ENCODE results near the gene DCTN1.
"Not testable (repeated sequence)": the region's sequence is repeated elsewhere in the genome, so short reads cannot be mapped to it uniquely, and the experiment has no call there.

Gene DCTN1

DNA sequence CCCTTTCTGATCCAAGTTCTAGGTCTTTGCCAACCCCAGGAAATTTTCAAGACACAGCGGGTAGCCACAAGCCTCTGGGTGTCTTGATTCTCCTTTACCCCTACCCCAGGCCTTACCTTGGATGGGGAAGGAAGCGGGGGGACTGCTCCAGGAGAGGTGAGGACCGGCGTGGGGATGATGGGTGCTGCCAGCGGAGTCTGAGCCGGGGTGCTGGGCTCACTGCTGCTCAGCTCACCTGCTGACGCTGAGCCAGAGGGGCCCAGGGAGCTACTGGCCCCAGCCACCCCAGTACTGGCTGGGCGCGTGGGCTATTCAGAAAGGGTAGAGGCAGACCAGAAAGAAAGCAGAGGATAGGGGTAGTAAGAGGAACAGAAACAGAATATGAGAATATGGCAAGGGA lies 8.7 kb downstream of the DCTN1 start:
- DNase-seq (ENCODE audit: low read depth in 2 of 2) = no peak

DNA sequence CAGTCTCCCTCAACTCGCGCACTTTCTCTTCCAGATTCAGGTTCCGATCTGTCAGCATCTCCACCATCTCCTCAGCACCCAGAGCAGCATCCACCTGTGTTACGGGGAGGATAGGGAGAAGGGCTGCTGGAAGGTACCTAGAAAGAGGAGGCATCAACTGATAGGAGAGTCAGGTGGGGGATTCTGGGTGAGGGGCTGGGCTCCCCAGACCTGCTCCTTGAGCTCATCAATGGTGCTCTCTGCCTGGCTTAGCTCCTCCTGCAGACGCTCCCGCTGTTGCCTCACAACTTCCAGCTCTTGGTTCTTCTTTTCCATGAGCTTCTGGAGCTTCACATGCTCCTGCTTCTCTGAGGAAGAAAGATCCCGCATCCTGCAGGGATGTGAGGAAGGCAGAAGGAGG lies 10.1 kb downstream of the DCTN1 start:
- no peak for DNase-seq (ENCODE audit: low read depth in 2 of 2)

DNA sequence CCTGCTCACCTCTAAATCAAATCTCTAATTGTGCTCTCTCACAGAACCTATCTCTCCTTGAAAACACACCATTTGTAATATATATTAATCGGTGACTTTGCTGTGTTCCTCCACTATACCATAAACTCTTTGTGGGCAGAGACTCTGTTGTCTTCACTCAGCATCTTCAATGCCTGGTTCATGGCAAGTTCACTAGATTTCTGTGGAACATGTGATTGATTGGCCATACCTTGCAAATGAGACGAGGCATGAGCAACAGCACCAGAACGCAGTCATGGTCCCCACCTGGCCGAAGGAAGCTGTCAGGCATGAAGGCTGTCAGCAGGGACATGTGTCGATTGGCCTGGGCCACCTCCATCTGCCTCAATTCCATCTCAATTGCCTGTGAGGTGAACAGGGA lies 11.6 kb downstream of the DCTN1 start:
- DNase-seq (ENCODE audit: low read depth in 2 of 2) = no peak

DNA sequence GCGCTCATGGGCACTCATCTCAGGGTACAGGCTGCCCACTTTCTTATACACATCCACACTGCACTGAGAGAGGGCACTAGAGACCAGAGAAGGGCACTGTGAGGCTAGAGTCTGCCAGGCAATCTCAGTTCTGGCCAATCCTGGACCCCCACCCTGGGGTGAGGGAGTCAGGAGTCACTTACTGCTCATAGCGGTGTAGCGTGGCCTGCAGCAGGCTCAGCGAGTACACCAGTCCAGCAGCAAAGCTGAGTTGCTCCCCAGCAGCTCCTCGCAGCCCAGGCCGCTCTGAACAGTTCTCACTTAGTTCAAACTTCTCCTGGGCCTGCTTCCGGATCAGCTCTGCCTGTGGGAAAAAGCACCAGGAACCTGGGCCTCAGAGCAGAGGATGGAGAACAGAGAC lies 12.3 kb downstream of the DCTN1 start:
- no peak for DNase-seq (ENCODE audit: low read depth in 2 of 2)

GRCh38 chr2:74366036-74366435 lies 14.1 kb downstream of the DCTN1 start:
- no peak for DNase-seq (ENCODE audit: low read depth in 2 of 2)

DNA sequence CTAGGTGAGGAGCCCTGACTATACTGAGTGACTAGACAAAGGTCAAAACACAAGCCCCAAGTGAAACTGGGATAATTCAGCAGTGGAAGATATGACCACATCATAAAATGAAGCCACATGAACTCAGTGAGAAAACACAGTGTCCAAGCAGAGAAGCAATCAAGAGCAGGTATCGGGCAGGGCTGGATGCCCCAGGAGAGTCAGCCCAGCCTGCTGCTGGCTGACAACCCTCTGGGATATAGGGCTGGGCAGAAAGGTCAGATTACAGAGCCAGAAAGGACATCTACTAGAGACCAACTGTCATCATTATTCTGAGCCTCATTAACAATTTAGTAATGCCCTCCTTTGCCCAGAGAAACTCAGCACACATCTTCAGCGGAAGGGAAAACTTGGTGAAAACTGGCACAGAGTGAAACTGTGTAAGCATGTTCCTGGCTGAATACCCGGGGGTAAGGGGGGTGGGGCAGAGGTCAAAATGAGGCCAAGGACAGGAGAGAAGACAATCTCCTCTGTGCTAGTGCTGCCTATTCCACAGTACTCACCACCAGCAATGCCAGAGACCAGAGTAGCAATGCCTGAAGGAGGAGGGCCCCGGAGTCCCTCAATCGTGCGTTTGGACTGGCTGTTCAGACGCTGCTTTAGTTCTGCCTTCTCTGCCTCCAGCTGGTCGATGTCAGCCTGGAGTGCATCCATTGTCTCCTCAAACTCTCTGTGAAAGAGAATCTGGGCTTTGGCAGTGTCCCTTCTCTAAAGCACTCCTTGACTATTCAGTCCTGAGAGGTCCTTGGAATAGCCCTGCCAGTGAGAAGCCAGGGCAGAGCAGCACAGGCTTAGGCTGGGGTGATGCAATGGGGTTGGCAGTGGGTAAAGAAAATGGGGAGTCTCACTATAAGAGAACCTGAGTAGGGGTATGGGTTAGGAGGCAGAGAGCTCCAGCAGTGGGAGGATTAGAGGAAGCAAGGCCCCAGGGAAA lies 15.3 kb downstream of the DCTN1 start:
- DNase-seq (ENCODE audit: low read depth in 2 of 2) = no peak

DNA sequence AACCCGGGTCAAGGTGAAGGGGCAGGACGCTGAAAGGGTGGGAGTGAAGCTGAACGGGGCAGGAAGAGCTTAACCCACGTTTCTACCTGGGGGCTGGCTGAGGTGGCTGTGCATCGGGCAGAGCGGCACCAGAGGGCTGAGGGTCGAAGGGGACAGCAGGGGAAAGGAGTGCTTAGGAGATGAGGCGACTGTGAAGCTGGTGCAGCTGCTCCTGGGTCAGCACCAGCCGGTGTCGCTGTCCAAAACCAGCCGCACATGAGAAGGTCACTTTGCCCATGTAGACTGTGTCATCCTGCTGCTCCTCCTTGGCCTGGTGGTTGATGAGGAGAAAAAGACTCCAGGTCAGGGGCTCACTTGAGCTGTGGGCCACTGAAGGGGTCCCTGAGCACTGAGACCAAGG lies 18.8 kb downstream of the DCTN1 start:
- DNase-seq (ENCODE audit: low read depth in 2 of 2) = no peak

GRCh38 chr2:74357627-74358026 lies 22.5 kb downstream of the DCTN1 start:
- no peak for DNase-seq (ENCODE audit: low read depth in 2 of 2)

- no peak for DNase-seq (ENCODE audit: low read depth in 2 of 2)
Observed at GRCh38 chr2:74349889-74350288, 30.2 kb downstream of the DCTN1 start.

GRCh38 chr2:74347742-74348141 lies 32.4 kb downstream of the DCTN1 start:
- DNase-seq (ENCODE audit: low read depth in 2 of 2) = no peak

GRCh38 chr2:74347303-74347702 lies 32.8 kb downstream of the DCTN1 start:
- DNase-seq (ENCODE audit: low read depth in 2 of 2) = no peak

DNA sequence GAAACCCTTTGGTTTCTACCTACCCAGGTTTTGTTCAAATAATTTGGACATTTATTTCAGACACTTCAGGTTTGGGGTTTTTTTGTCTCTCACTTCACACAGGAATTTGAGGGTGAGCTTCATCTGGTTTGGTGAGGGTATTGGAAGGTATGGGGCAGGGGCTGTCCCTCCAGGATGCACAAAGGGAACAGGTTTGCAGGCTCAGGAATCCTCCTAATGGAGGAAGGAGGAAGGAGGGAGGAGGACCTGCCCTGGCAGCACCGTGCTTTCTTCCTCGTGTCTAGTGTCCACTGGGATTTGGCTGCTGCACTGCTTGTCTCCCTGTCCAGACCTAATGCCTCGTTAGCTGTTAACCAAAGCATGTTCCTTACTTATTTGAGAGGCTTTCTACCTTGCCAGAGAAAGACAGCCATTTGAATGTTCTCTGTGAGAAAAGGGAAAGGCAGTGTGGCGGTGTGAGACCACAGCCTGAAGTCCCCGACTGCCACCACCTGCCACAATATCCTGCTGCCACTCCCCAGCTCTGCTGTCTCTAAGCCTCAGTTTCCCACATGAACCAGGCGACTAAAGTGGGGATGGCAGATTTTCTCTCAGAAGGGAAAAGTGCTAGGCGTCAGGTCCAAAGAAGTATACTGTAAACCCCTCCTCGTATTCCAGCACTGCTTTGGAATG lies 34.7 kb downstream of the DCTN1 start:
- DNase-seq (ENCODE audit: low read depth in 2 of 2) = no peak

DNA sequence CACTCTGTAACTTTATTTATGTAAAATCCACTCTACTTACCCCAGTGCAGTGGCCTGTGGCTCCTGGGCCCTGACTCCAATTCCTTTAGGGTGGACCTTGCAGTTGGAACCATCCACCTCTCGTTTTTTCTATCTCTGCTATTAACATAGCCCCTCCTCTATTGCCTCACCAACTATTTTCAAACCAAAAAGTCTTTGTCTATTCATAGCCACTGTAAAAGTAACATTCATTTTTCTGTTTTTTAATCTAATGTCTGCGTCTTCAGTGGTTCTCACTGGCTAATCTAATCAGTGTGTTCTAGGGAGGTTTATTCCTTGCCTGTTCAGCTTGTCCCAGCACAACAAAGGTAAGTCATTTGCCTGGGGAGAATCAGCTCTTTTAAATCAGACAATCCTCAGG lies 36.8 kb downstream of the DCTN1 start, which contains the start of gene SLC4A5:
Gene SLC4A5, minus strand, starts transcription at position 101 of the 400 bp plus-strand sequence. CDS start 28,393 bp downstream, outside the sequence.
- DNase-seq (ENCODE audit: low read depth in 2 of 2) = no peak

DNA sequence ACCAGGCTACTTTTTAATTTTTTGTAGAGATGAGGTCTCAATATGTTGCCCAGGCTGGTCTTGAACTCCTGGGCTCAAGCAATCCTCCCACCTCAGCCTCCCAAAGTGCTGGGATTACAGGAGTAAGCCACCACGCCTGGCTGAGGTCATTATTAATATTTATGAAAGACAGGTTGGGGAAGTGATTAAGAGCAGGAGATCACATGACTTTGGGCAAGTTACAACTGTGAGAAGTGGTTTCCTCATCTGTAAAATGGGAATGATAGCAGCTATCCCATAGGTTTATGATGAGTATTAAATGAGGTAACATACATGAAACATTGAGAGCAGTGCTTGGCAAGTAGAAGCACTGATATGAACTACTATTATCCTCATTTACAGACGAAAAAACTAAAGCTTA lies 43.9 kb downstream of the DCTN1 start:
- not testable (repeated sequence) for DNase-seq (ENCODE audit: low read depth in 2 of 2)

DNA sequence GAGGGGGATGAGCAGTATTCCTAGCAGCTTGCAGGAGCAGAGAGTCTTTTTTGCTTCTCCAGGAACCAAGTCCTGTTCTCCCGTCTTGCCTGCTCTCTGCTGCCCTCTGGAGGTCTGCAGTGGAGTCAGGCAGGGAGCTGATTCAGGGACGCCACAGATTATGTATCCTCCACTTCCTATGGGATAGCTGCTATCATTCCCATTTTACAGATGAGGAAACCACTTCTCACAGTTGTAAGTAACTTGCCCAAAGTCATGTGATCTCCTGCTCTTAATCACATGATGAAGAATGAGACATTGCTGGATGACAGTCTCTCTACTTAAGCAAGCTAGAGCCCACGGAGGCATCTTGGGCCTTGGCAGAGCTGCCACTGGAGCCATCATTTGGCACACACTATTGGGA lies 45.2 kb downstream of the DCTN1 start:
- peak; percentile 25 to 35 for DNase-seq (ENCODE audit: low read depth in 2 of 2)

- no peak for DNase-seq (ENCODE audit: low read depth in 2 of 2)
Observed at GRCh38 chr2:74333896-74334586, 46.1 kb downstream of the DCTN1 start.

- DNase-seq (ENCODE audit: low read depth in 2 of 2) = no peak
Observed at GRCh38 chr2:74333175-74333574, 46.9 kb downstream of the DCTN1 start.

GRCh38 chr2:74332550-74333174 lies 47.4 kb downstream of the DCTN1 start:
- no peak for DNase-seq (ENCODE audit: low read depth in 2 of 2)

DNA sequence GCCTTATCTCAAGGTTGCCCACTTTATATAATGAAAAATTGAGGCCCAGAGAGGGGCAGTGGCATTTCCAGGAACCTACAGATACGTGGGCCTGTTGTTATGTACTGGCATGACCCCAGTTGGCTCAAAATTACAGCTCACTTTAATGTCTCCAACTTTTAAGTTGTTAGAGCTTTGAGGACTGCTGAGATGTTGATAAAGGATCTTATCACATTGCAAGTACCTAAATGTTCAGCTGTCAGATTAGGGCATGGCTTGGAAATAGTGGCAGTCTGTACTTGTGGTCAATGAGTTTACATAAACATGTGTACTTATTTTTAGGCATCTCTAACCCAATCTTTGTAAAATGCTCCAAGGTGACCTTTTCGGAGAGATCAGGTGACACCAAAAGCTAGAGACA lies 51.5 kb downstream of the DCTN1 start:
- DNase-seq (ENCODE audit: low read depth in 2 of 2) = no peak

DNA sequence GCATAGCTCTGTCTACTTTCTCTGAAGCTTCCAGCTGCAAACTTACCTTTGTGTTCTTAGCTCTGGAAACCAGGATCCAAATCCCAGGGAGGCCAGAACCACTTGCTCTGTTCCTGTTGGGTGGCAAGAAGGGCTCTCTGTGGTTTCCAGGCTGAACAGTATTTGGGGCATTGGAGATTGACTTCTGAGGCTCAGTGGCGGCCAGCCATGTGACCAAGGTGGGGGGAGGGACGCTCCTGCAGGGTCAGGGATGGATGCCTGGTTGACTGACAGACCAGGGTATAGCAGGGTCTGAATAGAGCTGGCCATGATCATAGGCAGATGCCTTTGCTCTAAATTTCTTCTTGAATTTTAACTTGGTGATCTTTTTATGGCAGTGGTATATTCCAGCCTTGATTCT lies 52.0 kb downstream of the DCTN1 start:
- DNase-seq (ENCODE audit: low read depth in 2 of 2) = no peak

- no peak for DNase-seq (ENCODE audit: low read depth in 2 of 2)
Observed at GRCh38 chr2:74327627-74328026, 52.5 kb downstream of the DCTN1 start.

- DNase-seq (ENCODE audit: low read depth in 2 of 2) = no peak
Observed at GRCh38 chr2:74327199-74327598, 52.9 kb downstream of the DCTN1 start.
